ENCODE results near the gene CDH2.

- TF ChIP-seq POLR2AphosphoS5 (IDR thresholded peaks at IDR 0.05; ENCODE audit: borderline replicate concordance, low read depth, low read length) = no peak
- TF ChIP-seq EZH2 (IDR thresholded peaks at IDR 0.05) = no peak
Measured at GRCh38 chr18:28002841-28003240, 174.1 kb downstream of the CDH2 start.

Measured in SK-N-MC (cell line).